Natural killer cell (primary cell): Measurements from ENCODE around the gene PRG2. TPM values are rescaled to one million over a fixed set of nuclear protein-coding genes. Genes with fewer than 3 reads are reported as not detected.

Experiments used
- ATAC-seq, 3 donors: fragments of 150-1000 bp in 2 of 3; fragments of 200-7000 bp in 1 of 3; cut with Tn5 transposase; 1 replicate in 1 of 3; 2 replicates in 2 of 3; pipeline ENCODE4 v1.10.0; 2021; ENCODE audit warnings: mild to moderate bottlenecking in 2 of 3, moderate library complexity in 2 of 3
- DNase-seq, 2 donors: peaks; one replicate each; pipeline versions ENCODE4 v3.0.0 to v3.0.0-alpha.2; 2013 to 2021; ENCODE audit warnings: mixed read lengths in 1 of 2
- H3K27ac ChIP-seq: one replicate; pipeline ENCODE4 v1.5.1; 2013; ENCODE audit warnings: mild to moderate bottlenecking, low read length
- H3K27me3 ChIP-seq: one replicate; pipeline ENCODE4 v1.6.1; 2013; ENCODE audit warnings: low read length; ENCODE audit not compliant: control insufficient read depth, insufficient read depth
- H3K36me3 ChIP-seq: one replicate; pipeline ENCODE4 v1.6.1; 2013; ENCODE audit warnings: low read length; ENCODE audit not compliant: control insufficient read depth, insufficient read depth
- H3K4me1 ChIP-seq: one replicate; pipeline ENCODE4 v1.6.1; 2013; ENCODE audit warnings: low read length; ENCODE audit not compliant: control insufficient read depth, insufficient read depth
- H3K4me3 ChIP-seq: one replicate; pipeline ENCODE4 v1.5.1; 2013; ENCODE audit warnings: low read length
- H3K9me3 ChIP-seq: one replicate; pipeline ENCODE4 v1.6.1; 2013; ENCODE audit warnings: low read length; ENCODE audit not compliant: control insufficient read depth, insufficient read depth
- H3K27ac Mint-ChIP-seq, 2 donors: one replicate each; pipeline ENCODE4 v1.8.0; 2022; ENCODE audit warnings: mild to moderate bottlenecking in 2 of 2, mixed read lengths in 2 of 2, moderate library complexity in 1 of 2
- H3K27me3 Mint-ChIP-seq, 2 donors: one replicate each; pipeline ENCODE4 v1.8.0; 2022; ENCODE audit warnings: low read depth in 2 of 2, mixed read lengths in 2 of 2
- H3K36me3 Mint-ChIP-seq: one replicate; pipeline ENCODE4 v1.8.0; 2022; ENCODE audit warnings: mixed read lengths
- H3K4me1 Mint-ChIP-seq, 2 donors: one replicate each; pipeline ENCODE4 v1.8.0; 2022; ENCODE audit warnings: mixed read lengths in 2 of 2
- H3K4me3 Mint-ChIP-seq: one replicate; pipeline ENCODE4 v1.8.0; 2022; ENCODE audit warnings: mild to moderate bottlenecking, moderate library complexity, mixed read lengths
- H3K9me3 Mint-ChIP-seq, 2 donors: one replicate each; pipeline ENCODE4 v1.8.0; 2022; ENCODE audit warnings: mixed read lengths in 2 of 2
- WGBS: methylation state at CpG from one replicate; pipeline ENCODE4 v1.1.7; 2013; ENCODE audit warnings: missing lambda C conversion rate; ENCODE audit not compliant: insufficient coverage; 5-methylcytosine and 5-hydroxymethylcytosine counted together
- intact Hi-C: fragments of 100-400 bp; cut with micrococcal nuclease; formaldehyde crosslinking; loops from one replicate; pipeline ENCODE4 v1.14.2; 2022
- total RNA-seq, 4 donors: library from RNA; stranded (reverse); fragments of 120-200 nt in 1 of 4; gene quantifications; one replicate each; pipeline versions ENCODE4 v1.2.3 to v1.2.4, GENCODE V29; 2013 to 2022
- TF ChIP-seq, protein P1 (sequence below): fragments of 200-600 bp; IDR thresholded peaks from one replicate; pipeline ENCODE4 v1.8.0; 2022; ENCODE audit warnings: antibody characterized with exemption

Gene PRG2
- total RNA-seq, 3 donors from 2014 or later (not counting 1 experiment from before 2014, with no cell fraction given): 1.2 to 2.4 TPM; not detected in 1

DNA sequence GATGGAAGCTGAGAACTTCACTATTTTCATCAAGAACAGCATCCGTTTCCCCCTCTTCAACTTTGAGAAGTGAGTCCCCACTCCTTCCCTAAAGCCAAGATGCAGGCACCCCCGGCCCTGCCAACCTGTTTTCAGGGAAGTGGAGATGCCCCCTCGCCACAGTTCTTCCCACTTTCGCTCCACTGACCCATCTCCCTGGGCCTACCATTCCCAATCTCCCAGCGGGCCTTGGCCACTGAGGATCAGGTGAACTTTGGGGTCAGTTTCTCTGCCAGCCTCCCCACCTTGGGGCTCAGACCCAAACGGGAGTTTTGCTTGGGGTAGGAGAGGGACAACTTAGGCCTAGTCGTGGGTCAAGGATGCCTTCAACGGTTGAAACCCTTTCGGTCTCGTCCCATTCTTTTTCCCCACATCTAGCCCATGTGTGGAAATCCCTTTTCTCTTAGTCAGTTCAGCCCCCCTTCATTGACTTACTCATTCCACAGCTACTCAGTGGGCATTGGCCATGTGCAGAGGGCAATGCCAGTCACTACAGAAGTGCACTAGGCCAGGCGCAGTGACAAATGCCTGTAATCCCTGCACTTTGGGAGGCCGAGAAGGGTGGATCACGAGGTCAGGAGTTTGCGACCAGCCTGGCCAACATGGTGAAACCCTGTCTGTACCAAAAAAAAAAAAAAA lies 41.7 kb downstream of the PRG2 start:
- no peak for DNase-seq
- Mint-ChIP-seq H3K9me3 (no peaks in the 10 kb centered on the region), H3K4me3 (no peak overlapping the region), H3K27me3 (peaks cover 0 to 7% of the 10 kb centered on the region in 2 donors), H3K27ac (peak overlapping the region in 1 of 2 donors; percentile 27), H3K4me1 (peaks cover 7 to 8% of the 10 kb centered on the region in 2 donors), H3K36me3 (no peaks in the 10 kb centered on the region)
- intact Hi-C loops: loop anchor here (5.0 kb wide), 1 partner anchor 134 kb away; no protein-coding TSS in a partner anchor
- ATAC-seq: no peak
- Histone ChIP-seq H3K36me3 (no peaks in the 10 kb centered on the region), H3K4me1 (peaks cover 5% of the 10 kb centered on the region), H3K27me3 (no peaks in the 10 kb centered on the region), H3K27ac (no peak overlapping the region), H3K9me3 (no peaks in the 10 kb centered on the region), H3K4me3 (no peak overlapping the region)
- TF ChIP-seq, protein P1, sequence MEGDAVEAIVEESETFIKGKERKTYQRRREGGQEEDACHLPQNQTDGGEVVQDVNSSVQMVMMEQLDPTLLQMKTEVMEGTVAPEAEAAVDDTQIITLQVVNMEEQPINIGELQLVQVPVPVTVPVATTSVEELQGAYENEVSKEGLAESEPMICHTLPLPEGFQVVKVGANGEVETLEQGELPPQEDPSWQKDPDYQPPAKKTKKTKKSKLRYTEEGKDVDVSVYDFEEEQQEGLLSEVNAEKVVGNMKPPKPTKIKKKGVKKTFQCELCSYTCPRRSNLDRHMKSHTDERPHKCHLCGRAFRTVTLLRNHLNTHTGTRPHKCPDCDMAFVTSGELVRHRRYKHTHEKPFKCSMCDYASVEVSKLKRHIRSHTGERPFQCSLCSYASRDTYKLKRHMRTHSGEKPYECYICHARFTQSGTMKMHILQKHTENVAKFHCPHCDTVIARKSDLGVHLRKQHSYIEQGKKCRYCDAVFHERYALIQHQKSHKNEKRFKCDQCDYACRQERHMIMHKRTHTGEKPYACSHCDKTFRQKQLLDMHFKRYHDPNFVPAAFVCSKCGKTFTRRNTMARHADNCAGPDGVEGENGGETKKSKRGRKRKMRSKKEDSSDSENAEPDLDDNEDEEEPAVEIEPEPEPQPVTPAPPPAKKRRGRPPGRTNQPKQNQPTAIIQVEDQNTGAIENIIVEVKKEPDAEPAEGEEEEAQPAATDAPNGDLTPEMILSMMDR: no peak
- 87% methylated on average over 14 of the region's 14 CpGs for WGBS

DNA sequence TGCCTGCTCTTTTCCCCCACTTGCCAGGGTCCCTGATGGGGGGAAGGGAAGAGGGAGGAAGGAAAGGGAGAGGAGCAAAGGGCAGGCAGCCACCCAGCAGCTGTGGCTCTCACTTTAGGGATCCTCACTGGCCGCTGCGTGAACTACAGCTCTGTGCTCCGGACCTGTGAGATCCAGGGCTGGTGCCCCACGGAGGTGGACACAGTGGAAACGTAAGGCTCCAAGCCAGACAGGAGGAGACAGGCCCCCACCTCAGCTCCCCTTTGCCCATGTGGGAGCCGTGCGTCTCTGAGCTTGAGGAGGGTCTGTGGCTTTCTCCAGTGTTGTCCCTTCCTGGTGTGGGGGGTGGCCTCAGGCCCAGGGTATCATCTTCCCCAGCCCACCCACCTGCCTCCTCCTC lies 42.4 kb downstream of the PRG2 start:
- no peaks in the 10 kb centered on the region for H3K36me3 Mint-ChIP-seq
- DNase-seq: no peak

DNA sequence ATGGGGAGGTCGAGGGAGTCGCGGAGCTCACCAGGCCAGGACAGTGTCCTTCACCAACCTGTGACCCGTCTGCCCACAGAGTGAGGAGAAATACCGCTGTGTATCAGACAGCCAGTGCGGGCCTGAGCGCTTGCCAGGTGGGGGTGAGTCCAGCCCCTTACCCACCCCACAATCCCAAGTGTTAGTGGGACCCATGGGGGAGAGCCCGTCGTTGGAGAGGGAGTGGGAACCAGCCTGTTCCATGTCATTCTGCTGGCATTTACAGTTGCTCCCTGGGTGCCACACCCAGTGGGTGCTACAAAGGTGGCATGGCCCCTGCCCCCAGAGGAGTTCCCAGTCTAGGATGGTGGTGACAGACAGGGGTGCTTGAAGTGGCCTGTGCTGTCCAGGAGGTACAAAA lies 43.1 kb downstream of the PRG2 start:
- Mint-ChIP-seq H3K36me3 (no peaks in the 10 kb centered on the region), H3K9me3 (no peaks in the 10 kb centered on the region), H3K4me3 (no peak overlapping the region), H3K27me3 (peaks cover 0 to 7% of the 10 kb centered on the region in 2 donors), H3K4me1 (peaks cover 7 to 8% of the 10 kb centered on the region in 2 donors), H3K27ac (peak overlapping the region in 1 of 2 donors; percentile 40)
- Histone ChIP-seq H3K36me3 (no peaks in the 10 kb centered on the region), H3K4me3 (no peak overlapping the region), H3K9me3 (no peaks in the 10 kb centered on the region), H3K27ac (no peak overlapping the region), H3K27me3 (no peaks in the 10 kb centered on the region), H3K4me1 (peaks cover 5% of the 10 kb centered on the region)
- DNase-seq (no peak), ATAC-seq (peak in 1 of 3 donors; percentile 17)
- 85% methylated on average over 6 of the region's 9 CpGs for WGBS
- TF ChIP-seq, protein P1: no peak
- intact Hi-C loops: loop anchor here (5.0 kb wide), 1 partner anchor 135 kb away; no protein-coding TSS in a partner anchor

More for the DNA sequence above, 42.4 kb downstream of the PRG2 start:
- H3K27me3 Mint-ChIP-seq: peaks cover 0 to 7% of the 10 kb centered on the region in 2 donors
- ATAC-seq: no peak
- TF ChIP-seq, protein P1: no peak
- Histone ChIP-seq H3K4me1 (peaks cover 5% of the 10 kb centered on the region), H3K9me3 (no peaks in the 10 kb centered on the region), H3K36me3 (no peaks in the 10 kb centered on the region), H3K27ac (no peak overlapping the region), H3K27me3 (no peaks in the 10 kb centered on the region), H3K4me3 (no peak overlapping the region)
- H3K4me3 Mint-ChIP-seq: no peak overlapping the region
- H3K9me3 Mint-ChIP-seq: no peaks in the 10 kb centered on the region
- intact Hi-C loops: loop anchor here (5.0 kb wide), 1 partner anchor 134 kb away; no protein-coding TSS in a partner anchor
- peak overlapping the region in 1 of 2 donors; percentile 27 for H3K27ac Mint-ChIP-seq
- peaks cover 7 to 8% of the 10 kb centered on the region in 2 donors for H3K4me1 Mint-ChIP-seq
- 94% methylated on average over 5 of the region's 7 CpGs for WGBS
